Raji (cell line): Measurements from ENCODE around the gene MPEG1.

ENCODE experiments used
- POLR2A ChIP-seq: IDR thresholded peaks from 2 replicates; pipeline ENCODE4 v1.6.1; 2011; ENCODE audit warnings: low read depth, low read length, control low read depth; ENCODE audit not compliant: insufficient read depth

Gene MPEG1, protein sequence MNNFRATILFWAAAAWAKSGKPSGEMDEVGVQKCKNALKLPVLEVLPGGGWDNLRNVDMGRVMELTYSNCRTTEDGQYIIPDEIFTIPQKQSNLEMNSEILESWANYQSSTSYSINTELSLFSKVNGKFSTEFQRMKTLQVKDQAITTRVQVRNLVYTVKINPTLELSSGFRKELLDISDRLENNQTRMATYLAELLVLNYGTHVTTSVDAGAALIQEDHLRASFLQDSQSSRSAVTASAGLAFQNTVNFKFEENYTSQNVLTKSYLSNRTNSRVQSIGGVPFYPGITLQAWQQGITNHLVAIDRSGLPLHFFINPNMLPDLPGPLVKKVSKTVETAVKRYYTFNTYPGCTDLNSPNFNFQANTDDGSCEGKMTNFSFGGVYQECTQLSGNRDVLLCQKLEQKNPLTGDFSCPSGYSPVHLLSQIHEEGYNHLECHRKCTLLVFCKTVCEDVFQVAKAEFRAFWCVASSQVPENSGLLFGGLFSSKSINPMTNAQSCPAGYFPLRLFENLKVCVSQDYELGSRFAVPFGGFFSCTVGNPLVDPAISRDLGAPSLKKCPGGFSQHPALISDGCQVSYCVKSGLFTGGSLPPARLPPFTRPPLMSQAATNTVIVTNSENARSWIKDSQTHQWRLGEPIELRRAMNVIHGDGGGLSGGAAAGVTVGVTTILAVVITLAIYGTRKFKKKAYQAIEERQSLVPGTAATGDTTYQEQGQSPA

GRCh38 chr11:59212744-59213631, at the start of gene MPEG1:
MPEG1 (minus strand) TSS chr11:59212927; CDS start chr11:59212865, 62 bp downstream.
- no peak for TF ChIP-seq POLR2A

DNA sequence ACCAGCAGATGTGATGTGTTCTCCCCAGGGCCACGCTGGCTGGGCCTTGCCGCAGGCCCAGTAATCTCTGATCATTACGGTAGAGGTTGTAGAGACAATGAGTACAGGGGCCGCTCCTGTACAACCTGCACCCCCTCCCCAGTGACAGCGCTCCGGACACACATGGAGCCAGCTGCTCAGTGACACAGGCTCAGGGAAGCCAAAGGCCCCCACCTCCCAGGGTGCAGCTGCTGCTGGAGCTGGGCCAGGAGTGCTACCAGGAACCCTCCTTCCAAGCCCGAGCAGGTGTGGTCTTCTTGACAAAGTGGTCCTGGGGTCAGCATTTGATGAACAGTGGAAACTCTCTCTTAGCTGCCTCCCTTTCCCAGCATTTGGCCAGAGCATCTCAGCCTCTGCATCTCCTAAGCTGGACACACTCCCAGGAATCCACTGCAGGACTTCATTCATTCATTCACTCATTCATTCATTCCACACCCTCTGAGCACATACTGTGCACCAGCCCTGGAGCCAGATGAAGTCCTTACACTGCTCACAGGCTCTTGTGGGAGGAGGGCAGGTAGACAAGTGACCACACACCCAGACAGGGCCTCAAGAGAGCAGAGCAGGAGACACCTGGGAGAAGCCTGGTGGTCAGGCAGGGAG, 49.6 kb upstream of the MPEG1 start:
- TF ChIP-seq POLR2A: no peak

GRCh38 chr11:59261150-59261549, 48.4 kb upstream of the MPEG1 start:
- TF ChIP-seq POLR2A: no peak

DNA sequence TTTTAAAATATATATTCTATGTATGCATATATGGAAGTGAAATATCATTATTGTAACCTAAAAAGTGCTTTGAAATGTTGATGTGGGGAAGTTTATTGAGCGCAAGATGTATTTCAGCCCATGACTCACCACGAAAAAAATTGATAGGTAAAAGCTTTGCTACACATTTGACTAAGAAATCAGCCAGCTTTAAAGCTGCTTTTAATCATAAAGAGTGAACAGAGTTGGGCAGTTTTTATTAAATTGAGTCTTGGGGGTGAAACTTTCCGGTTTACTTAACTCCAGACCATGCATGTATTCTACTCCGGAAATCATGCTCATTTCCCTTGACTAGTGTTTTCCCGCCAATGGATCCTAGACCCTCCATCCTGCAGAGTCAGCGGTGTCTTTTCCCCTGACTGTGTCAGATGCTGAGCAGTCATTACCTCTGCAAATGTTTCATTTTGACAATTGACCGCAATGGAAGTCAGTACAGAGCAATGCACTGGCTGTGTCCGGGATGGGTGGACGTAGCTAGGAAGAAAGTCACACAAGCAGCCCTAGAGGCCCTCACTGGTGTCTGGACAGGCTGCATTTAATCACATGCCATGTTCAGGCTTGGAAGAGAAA, 47.2 kb upstream of the MPEG1 start:
- TF ChIP-seq POLR2A: no peak

- no peak for TF ChIP-seq POLR2A
Measured at GRCh38 chr11:59259047-59259446, 46.3 kb upstream of the MPEG1 start.

DNA sequence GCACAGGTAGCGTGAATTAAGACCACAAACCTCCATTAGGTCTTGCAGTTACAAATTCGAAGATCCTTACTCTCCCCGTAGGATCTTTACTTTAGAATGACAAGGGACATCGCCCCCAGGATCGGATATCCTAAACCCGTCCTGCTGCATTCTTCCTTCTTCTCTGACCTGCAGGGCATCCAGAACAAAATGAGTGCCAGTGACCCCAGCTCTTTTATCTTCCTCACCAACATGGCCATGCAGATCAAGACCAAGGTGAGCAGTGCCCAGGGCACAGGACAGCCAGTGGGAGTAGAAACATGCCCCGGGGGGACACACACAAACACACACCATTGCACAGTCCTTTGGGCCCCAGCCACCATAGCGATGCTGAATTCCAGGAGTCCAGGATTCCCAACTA, 42.6 kb upstream of the MPEG1 start:
- TF ChIP-seq POLR2A: no peak

GRCh38 chr11:59254286-59254685, 41.6 kb upstream of the MPEG1 start:
- TF ChIP-seq POLR2A: no peak

GRCh38 chr11:59253001-59253400, 40.3 kb upstream of the MPEG1 start:
- TF ChIP-seq POLR2A: no peak

GRCh38 chr11:59249535-59249934, 36.8 kb upstream of the MPEG1 start:
- TF ChIP-seq POLR2A: no peak

GRCh38 chr11:59247531-59248227, 35.0 kb upstream of the MPEG1 start:
- no peak for TF ChIP-seq POLR2A

DNA sequence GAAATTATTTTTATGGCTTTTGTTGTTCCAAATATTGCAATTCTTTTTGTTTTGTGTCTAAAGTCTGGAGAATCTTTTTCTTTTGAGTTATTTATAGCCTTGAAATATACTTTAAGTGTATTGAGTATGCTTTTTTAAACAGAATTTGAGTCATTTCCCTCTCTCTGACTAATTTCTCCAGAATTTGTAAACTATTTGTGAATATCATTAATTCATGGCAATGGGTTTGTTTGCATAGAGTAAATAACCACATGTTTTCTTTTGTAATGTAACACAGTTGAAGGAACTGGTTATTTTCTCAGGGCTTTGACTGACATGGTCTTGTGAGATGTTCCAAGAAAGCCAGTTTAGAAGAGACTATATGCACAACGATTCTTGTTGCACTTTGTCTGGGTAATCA, 30.9 kb upstream of the MPEG1 start:
- TF ChIP-seq POLR2A: no peak

DNA sequence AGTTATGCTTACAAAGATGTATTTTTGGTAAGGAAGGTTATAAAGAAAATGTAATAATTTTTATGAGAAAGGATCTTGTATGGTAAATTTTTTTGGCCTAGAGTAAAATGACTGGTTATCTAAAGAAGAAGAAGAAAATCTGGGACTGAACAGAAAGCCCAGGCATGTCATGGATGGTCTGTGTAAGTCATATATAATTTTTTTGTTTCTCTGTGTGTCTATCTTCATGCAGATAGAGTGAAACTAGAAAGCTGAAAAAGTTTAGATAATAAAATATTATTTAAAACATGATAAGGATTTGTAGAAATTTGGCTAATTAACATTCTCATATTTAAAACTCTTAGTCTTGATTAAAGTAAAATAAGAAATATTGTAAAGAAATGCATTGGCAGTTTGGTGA, 27.6 kb upstream of the MPEG1 start:
- no peak for TF ChIP-seq POLR2A

DNA sequence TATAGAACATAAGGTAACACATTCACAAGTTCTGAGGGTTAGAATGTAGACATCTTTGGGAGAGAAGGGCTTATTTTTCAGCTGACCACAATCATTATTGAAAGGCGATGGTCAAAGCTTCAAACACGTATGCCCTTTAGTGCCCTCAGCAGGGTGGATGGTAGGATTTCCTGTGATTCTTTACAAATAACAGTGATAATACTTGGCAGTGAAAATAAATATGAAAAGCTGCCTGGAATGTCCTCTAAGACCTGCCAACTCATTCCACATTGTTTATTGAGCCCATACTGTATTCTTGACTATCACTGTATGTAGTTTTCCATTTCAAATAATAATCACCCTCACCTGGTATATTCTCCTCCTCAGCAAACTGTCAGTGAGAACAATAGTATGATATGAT, 13.7 kb upstream of the MPEG1 start:
- no peak for TF ChIP-seq POLR2A

GRCh38 chr11:59225017-59225416, 12.3 kb upstream of the MPEG1 start:
- no peak for TF ChIP-seq POLR2A
